HL-60/S4 treated with retinoic acid at 250 ng/mL for 4 days and 3 days (cell line): ENCODE data around the gene RAB6B.

Experiments
- in situ Hi-C: fragments of 300-500 bp; cut with MboI; formaldehyde crosslinking; loops from 2 replicates; pipeline ENCODE4 v1.7.0; 2022; ENCODE audit warnings: low sequenced_read_pairs

The RAB6B gene

DNA sequence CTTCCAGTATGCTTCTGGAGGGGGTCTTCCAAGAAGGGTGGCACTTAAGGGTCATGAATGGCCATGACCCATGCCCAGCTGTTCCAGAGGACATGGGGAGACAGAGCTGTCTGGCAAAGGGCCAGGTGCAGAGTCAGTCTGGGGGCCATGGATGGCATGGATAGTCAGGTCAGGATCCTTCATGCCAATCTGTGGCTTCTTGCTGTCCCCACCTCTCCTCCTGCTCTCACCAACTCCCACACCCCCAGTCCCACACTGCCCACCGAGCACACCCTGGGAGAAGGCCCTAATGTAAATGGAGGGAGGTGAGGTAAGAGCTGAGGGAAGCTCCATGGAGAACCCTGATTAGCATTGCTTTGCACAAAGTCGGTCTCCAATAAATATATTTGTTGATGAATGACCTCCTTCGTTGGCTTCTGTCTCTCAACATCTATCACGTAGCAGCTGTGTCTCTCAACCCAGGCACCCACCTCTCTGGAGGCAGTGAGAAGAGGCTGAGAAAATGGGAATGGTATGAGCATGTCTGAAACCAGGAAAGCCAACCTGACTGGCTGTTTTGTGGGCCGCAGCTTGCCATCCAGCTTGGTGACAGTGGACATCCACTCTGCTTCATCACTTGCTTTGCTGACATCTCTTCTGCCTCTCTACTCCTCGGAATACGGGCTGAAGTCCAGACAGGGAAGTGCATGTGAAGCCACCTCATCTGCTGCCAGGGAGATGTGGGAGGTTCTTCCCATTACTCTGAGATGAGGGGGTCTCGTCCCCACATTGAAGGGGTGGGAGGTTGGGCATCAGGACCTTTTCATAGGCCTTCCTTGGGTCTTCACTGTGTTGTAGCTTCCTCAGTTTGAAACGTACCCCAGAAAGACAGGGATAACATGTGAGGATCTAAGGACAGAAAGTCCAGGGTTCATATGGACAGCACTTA lies 37.7 kb upstream of the RAB6B start:
- in situ Hi-C loops: loop anchor here (10.0 to 25.0 kb wide), 2 partner anchors 261 to 529 kb away; no protein-coding TSS in a partner anchor

DNA sequence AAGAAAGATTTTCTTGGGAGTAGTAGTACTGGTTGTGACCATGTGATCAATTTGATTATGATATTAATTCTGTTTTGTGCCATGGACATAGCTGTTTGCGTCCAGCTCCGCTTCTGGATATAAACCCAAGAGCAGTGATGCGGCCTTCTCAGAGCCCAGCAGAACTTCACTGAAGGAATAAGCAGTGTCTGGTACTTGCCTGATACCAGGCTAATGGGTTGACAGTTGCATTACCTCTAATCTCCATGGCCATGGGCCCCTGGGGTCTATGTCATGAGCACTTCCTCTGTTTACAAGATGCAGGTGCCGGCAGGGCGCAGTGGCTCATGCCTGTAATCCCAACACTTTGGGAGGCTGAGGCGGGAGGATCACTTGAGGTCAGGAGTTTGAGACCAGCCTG lies 36.3 kb upstream of the RAB6B start:
- in situ Hi-C loops: loop anchor here (10.0 to 25.0 kb wide), 2 partner anchors 263 to 530 kb away; no protein-coding TSS in a partner anchor

DNA sequence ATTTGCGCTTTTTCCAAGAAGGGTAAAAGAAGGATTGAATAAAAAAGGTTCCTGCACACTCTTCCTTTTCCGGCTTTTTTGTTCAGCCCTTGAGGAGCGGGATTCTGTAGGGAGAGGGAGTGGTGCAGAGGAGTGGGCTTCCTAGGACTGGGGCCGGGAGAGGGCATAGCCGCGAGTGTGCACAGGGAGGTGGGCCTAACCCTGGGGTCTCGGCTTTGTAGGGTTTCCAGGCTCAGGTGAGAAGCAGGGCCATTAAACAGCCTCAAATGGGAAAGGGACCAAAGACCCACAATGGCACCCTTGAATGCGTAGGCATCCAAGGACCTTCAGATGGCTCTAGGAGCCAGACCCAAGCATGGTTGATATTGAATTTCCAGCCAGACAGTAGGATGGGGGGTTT lies 35.4 kb upstream of the RAB6B start:
- in situ Hi-C loops: loop anchor here (10.0 to 25.0 kb wide), 2 partner anchors 264 to 531 kb away; no protein-coding TSS in a partner anchor

DNA sequence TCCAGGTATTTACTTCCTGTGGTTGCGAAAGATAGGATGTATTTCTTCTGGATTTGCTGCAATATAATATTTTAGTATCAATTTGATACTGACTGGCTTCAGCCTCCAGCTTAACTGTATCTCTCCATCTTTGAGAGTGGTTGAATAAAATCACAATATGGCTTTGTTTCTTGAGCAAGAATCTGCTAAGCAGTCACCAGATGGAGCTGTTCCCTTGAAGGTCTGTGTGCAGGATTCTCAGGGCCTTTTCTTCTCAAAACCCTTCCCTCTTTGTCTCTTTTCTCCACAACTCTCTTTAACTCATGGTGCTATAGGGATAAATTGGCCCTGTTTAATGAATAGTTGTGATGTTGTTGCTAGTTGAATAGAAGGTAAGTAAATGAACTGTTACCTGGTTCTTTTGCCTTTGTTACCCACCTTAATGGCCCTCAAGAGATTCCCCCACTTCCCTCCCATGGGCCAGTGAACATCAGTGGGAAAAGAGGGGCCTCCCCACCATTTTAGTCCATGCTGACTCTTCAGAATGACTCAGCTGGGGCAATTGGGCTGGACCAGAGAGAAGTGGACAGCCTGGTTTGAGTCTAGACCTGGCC lies 34.8 kb upstream of the RAB6B start:
- in situ Hi-C loops: loop anchor here (10.0 to 25.0 kb wide), 2 partner anchors 264 to 532 kb away; no protein-coding TSS in a partner anchor

DNA sequence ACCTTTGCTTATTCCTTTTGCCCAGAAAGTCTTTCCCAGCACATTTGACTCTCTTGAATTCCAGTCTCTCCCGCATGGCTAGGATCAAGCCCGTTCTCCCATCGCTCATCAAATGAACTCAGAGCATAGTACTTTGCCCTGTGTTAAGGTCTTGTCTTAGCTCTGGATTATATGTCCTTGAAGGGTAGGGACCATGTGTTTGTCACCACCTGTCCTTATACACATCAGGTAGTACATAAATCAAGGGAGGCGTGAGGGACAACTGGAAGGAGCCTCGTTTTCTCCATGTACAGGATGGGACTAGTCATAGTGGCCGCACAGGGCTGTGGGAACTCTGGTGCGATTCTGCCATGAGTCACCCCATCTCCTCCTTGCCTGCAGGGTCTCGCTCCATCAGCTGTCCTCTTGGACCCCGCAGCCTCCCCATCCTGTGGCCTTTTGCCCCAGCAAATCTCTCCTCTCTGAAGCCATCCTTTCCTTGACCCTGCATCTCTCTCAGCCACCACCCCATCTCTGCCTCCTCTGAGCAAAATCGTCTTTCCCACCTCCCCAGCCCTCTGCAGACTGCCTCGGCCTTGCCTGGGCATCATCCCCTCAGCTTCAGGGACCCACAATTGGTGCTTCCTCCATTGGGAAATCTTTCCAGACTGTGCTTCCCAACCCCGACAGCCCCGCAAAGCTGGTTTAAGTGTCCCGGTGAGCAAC lies 33.4 kb upstream of the RAB6B start:
- in situ Hi-C loops: loop anchor here (10.0 to 25.0 kb wide), 2 partner anchors 114 to 533 kb away; no protein-coding TSS in a partner anchor

DNA sequence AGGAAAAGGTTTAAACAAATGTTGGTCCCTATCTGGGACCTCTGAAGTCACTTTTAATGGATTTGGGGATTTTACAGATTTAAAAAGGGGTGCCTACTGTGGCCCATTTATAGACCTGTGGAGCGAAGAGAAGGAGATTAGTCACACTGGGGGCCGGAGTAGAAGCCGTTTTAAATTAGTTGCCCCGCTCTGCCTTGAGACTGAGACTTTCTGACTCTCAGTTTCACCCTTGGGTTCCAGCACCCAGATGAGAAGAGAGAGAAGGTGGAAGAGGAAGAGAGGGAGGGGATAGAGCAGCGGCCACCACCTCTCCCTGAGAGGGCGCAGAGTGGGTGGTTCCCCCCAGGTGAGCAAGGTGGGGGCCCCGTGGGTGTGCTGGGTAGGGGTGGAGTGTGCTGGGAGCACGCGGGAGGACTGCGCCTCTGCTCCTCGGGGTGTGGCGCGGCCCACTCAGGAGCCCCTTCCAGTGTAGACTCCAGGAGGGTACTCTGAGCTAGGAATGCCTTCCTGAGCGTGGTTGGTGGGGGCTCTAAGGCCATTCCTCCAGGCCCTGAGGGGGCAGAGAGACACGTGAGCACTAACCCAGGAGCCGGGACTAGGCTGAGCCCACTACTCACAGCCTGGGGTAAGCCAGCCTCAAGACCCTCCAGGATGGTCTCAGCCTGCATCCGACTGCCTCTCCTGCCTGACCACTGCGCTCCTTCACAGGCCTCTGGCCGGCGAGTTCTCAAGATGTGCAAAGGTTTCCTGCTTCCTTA lies 32.6 kb upstream of the RAB6B start:
- in situ Hi-C loops: loop anchor here (10.0 to 25.0 kb wide), 2 partner anchors 114 to 534 kb away; no protein-coding TSS in a partner anchor

DNA sequence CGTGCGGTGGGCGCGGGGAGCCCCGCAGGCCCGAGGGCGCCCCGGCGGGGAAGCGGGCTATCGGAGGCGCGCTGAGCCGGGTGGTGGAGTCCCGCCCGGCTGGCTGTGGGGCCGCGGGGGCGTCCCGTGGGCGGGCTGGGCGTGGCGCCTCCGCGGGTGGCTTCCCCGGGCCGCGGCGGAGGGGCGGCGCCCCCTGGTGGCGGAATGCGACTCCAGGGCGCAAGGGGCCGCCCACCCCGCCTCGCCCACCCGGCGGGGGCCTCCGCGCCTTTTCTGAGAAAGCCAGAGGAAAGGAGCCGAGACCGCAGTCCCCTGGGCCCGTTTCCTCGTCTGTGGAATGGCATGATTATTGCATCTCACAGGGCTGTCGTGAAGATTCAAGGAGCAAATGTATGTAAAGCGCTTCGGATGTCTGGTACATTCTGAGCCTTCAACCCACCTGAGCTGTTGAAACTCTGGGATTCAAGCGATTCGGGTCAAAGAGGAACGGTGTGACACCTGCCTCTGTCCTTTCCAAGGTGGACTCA lies 31.9 kb upstream of the RAB6B start:
- in situ Hi-C loops: loop anchor here (10.0 to 25.0 kb wide), 2 partner anchors 113 to 535 kb away; no protein-coding TSS in a partner anchor

DNA sequence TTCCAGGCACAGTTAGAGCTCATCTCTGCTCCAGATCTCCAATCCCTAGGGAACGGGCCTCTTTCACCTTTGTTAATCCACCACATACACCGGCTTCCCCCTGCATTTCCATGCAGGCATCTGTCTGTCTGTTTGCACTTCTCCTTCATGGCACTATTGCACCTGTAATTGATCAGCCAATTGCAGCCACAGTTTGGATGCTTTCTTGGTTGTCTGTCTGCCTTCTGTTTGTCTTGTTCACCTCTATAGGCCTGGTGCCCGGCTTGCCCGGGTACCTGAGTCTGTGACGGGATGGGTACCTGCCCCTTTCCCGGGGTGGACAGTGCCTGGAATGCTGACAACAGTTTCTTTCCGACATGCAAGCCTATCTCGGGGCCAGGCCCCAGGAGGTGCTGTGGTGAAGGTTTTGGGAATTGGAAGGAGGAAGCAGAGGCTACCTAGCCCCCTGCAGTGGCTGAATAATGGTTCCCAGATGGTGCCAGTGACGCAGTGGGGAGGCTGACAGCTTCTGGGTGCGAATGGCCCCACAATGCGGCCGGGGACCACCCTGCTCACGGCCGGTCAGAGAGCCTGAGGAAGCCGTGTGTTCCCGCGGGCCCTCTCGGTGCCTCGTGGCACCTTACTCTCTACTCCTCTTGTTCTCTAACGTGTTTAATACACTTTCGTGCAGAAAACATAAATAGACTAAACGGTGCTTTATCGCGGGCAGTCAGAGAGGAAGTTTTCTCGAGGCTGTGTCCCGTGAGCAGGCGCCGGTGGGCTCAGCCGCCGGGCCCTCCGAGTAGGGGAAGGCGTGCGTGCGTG lies 31.3 kb upstream of the RAB6B start:
- in situ Hi-C loops: loop anchor here (10.0 to 25.0 kb wide), 2 partner anchors 112 to 535 kb away; no protein-coding TSS in a partner anchor

DNA sequence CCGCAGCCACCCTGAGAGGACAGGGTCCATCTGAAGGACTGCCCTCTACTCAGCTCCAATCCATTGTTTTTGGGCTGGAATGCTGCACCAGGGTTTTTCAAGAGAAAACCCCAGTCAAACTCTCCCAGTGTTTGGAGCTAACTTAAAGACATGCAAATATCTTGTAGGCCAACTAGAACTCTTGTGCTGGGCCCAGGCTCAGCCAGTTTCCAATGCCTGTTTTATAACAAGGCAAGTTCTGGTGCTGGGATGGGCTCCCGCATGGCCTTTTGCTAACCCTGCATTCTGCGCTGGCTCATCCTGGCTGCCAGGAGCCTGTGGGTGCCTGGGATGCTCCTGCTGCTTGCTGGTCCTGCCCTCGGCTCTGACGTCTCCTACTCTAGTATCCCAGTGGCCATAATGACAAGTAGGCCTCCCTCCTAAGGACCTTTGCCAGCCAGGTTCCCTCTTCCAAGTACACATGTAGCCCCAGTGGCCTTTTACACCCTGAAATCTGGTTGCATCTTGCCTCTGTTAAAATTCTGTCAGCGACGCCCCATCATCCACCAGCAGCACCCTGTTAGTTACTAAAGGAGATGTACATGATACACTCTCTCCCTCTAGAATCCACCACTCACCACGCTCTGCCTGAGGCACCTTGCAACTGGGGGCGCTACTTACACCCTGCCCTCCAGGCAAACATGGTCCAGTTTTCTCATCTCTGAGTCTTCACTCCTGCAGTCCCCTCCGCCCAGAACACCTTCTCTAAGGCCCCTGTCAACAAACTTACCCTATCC lies 30.5 kb upstream of the RAB6B start:
- in situ Hi-C loops: loop anchor here (10.0 to 25.0 kb wide), 2 partner anchors 111 to 536 kb away; no protein-coding TSS in a partner anchor

DNA sequence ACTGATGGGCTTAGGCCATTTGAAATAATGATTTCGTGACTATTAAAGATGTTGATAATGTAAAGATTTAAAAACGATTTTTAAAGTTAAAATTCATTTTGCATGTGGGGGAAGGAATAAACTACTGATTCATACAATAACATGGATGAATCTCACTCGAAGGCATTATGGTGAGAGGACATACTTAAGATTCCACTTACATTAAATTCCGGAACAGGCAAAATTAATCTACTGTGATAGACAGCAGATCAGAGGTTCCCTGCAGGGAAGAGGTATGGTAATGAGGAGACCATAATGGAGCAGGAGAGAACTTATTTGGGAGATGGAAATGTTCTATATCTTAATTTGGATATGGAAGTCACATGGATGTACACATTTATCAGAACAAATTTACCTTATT lies 28.4 kb upstream of the RAB6B start:
- in situ Hi-C loops: loop anchor here (10.0 kb wide), 1 partner anchor 109 kb away; no protein-coding TSS in a partner anchor

DNA sequence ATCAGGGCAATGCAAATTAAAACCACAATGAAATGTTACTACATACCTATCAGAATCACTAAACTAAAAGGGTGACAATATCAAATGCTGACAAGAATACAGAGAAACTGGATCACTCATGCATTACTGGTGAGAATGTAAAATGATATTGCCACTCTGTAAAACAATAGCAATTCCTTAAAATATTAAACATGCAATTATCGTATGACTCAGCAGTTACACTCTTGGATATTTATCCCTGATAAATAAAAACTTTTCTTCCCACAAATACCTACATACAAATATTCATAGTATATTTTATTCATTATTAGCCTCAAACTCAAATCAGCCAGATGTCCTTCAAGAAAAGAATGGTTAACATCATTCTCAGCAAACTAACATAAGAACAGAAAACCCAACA lies 25.9 kb upstream of the RAB6B start:
- in situ Hi-C loops: loop anchor here (10.0 kb wide), 1 partner anchor 107 kb away; no protein-coding TSS in a partner anchor

DNA sequence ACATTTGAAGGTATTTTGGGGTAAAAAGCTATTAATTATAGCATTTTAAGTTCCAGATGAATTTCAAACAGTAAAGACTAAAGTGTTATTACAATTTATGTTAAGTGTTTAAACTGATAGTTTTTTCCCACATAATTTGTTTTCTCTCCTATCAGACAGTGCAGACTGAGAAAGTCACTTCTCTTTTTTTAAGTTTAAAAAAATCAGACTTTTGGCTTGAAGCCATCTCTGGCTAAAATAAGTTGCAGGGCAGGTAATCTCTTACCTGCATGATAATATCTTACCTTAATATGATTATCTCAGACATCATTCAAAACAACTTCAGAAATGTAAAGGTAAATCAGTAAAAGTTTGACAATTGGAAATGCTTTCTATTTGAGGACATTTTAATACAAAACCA lies 21.5 kb upstream of the RAB6B start:
- in situ Hi-C loops: no loop called here

DNA sequence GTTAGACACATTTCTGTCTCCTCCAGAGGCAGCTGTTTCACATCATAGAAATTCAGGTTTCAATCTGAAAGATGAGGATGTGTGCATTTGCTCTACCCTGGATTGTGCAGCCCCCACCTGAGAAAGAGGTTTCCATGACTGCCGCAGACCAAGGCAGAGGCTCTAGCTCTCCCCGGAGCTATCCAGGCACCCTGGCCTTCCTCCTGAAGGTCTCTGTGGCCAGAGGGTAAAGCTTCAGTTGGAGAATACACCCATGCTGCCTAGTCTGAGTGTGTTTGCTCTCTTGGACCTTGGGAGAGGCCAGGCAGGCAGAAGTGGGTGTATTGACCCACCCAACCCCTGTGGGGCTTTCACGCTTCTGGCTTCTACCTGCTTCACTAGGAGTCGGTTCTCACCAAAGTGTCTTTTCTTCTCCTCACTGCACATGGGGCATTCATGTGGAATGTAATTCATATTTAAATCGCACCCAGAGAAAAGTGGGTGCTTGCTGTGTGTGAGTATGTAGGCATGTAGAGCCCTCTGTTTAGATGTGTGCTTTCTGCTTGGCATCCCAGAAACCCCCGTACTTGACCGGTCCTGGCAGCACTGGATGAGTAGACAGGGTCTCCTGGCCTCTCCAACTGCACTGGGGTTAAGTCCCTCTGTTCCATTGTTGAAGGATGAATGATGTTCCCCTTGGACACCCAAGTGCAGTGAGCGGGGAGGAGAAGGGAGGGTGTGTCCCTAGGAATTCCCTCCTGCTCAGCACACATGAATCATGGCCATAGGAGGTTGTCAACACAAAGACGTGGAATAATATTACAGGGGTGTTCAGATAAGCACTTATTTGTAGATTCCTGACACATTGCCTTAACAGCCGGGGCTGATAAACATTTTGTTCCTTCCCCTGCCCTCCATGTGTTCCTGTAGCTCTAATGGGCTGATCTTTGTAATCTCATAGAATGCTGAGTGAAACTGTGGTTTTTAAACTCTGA lies 20.3 kb upstream of the RAB6B start:
- in situ Hi-C loops: no loop called here

DNA sequence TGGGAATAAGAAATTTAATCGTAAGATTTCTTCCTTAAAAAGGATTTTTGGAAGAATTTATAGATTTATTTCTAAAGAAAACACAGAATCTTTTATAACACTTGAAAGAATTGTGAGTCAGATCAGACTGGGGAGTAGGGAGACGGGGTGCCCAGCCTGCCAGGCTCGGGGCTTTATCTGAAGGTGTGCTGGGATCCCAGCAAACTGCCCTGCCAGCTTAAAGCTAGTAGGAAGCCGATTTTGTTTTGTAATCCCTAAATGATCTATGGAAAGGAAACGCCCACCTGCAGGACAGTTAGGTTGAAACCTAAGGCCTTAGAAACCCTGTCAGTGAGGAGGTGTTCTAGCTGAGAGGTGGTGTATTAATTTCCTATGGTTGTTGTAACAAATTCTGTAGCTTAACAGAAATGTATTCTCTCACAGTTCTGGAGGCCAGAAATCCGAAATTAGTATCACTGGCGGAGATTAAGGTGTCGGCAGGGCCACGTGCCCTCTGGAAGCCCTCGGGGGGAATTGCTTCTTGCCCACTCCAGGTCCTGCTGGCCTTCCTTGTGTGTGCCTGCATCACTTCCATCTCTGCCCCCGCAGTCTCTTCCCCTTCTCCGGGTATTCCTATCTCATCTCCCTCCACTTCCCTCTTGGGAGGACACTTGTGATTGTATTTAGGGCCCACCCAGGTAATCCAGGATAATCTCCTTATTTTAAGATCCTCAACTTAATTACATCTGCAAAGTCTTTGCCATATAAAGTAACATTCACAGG lies 19.3 kb upstream of the RAB6B start:
- in situ Hi-C loops: no loop called here

DNA sequence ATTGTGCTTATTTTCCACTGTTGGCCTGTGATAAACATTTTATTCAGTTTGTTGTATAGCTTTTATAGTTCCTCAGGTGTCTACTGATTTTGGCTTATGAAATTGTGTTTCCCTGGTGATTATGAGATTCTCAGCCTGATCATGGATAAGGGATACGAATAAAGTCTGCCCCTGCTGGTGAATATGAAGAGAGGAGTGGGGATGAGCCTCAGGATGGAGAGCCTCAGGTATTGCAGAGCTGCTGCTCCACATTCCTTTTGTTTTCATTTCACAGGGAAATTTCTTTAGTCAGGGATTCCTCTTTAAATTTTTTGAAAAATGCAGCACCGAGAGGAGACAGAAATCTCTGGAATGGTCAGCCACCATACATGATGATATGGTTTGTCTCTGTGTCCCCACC lies 14.7 kb upstream of the RAB6B start:
- in situ Hi-C loops: no loop called here

DNA sequence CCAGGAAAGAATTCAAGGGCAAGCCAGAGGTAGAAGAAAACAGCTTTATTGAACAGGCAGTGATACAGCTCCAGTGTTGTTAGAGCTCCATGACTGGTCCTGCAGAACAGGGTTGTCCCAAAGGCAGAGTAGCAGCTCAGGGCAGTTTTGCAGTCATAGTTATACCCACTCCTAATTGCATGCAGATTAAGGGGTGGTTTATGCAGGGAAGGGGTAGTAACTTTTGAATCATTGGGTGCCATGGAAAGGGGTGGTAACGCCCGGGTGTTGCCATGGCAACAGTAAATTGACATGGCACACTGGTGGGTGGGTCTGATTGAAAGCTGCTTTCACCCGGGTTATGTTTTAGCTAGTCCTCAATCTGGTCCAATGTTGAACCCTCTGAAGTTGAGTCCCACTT lies 9.7 kb upstream of the RAB6B start:
- in situ Hi-C loops: no loop called here
